KBM-7 (cell line): Measurements from ENCODE around the gene SLX4IP.
"Not testable (repeated sequence)": the region's sequence is repeated elsewhere in the genome, so short reads cannot be mapped to it uniquely, and the experiment has no call there.

Experiments
- DNase-seq: peaks from one replicate; pipeline ENCODE4 v3.0.0-alpha.2; 2015
- in situ Hi-C: fragments of 300-500 bp; cut with MboI; formaldehyde crosslinking; loops from 2 replicates; pipeline ENCODE4 v1.14.3; 2020; ENCODE audit warnings: low sequenced_read_pairs, low pct_unique_long_range_greater_than_20kb, mixed read lengths

The SLX4IP gene

GRCh38 chr20:10578607-10579006, 143.5 kb downstream of the SLX4IP start:
- in situ Hi-C loops = no loop called here
- DNase-seq = no peak

- in situ Hi-C loops = no loop called here
- DNase-seq = no peak
Measured at GRCh38 chr20:10579942-10580341, 144.8 kb downstream of the SLX4IP start.

GRCh38 chr20:10580700-10581099, 145.6 kb downstream of the SLX4IP start:
- in situ Hi-C loops = no loop called here
- no peak for DNase-seq

- no peak for DNase-seq
- in situ Hi-C loops = no loop called here
Measured at GRCh38 chr20:10581823-10582222, 146.7 kb downstream of the SLX4IP start.

GRCh38 chr20:10584371-10584770, 149.3 kb downstream of the SLX4IP start:
- DNase-seq = no peak
- in situ Hi-C loops = no loop called here

DNA sequence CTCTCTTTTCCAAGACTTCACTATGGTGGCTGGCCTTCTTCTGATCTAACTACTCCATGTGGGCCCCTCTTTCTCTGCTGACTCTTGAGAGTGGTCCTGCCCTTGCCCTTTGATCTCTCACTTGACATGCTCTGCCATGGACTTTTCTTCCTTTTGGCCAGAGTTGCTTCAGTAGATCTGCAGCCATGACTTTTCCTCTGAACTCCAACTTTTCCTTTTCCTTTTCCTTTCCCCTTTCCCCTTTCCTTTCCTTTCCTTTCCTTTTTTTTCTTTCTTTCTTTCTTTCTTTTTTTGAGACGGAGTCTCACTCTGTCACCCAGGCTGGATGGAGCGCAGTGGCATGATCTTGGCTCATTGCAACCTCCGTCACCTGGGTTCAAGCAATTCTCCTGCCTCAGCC, 150.2 kb downstream of the SLX4IP start:
- in situ Hi-C loops = no loop called here
- no peak for DNase-seq

GRCh38 chr20:10586296-10586695, 151.2 kb downstream of the SLX4IP start:
- in situ Hi-C loops = no loop called here
- DNase-seq = no peak

GRCh38 chr20:10590446-10590845, 155.3 kb downstream of the SLX4IP start:
- DNase-seq, in situ Hi-C loops: not testable (repeated sequence)

DNA sequence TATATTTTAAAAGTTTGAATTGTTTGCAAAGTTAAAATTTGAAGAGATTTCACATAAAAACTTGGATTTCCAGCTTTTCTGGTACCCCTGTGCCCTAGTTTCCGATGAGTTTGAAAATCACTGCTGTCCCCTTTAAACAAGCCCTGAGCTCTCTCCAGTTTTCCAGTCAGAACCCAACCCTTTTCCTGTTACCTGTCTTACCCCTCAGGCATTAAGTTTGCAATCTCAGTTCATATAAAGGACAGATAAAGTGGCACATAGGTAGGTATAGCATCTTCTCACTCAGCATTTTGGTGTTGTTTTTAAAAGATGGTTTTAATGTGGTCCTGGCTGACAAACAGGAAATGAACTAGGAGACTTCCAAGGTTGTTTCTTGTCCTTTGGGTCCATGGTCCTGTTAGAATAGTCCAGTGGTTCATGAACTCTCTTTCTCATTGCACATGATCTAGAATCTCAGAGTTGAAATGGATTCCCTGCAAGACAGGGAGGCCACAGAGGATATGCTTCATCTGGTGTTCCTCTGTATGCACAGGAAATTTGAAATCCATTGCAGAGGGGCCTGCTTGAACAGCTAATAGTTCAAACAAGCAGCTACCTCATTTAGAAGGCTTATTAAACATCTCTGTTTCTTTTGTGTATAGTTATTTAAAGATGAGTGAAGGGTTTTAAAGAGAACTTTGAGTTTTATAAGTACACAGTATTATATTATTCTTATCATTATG, 156.0 kb downstream of the SLX4IP start:
- in situ Hi-C loops = no loop called here
- DNase-seq = no peak

GRCh38 chr20:10591946-10592521, 156.9 kb downstream of the SLX4IP start:
- in situ Hi-C loops = no loop called here
- DNase-seq = no peak

- no peak for DNase-seq
- in situ Hi-C loops = no loop called here
Measured at GRCh38 chr20:10594296-10594868, 159.3 kb downstream of the SLX4IP start.

DNA sequence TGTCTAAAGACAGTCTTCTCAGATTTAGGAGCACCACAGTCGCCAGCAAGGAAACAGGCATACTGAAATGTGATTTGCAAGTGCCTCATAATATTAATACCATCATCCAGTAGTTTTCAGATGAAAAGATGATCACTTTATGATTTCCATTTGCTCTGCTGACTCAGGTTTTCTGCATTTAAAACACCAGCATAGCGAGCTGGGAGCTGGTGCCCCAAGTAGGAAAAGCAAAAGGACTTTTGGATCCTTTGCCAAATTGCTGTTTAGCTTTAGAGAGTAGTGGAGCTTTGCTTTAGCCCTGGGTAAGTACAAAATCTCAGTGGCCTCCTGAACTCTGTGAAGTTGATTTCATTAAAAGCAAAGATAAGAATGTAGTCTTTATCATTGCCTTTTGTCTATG, 160.2 kb downstream of the SLX4IP start:
- DNase-seq = no peak
- in situ Hi-C loops = no loop called here

GRCh38 chr20:10595985-10596384, 160.9 kb downstream of the SLX4IP start:
- no peak for DNase-seq
- in situ Hi-C loops = no loop called here

DNA sequence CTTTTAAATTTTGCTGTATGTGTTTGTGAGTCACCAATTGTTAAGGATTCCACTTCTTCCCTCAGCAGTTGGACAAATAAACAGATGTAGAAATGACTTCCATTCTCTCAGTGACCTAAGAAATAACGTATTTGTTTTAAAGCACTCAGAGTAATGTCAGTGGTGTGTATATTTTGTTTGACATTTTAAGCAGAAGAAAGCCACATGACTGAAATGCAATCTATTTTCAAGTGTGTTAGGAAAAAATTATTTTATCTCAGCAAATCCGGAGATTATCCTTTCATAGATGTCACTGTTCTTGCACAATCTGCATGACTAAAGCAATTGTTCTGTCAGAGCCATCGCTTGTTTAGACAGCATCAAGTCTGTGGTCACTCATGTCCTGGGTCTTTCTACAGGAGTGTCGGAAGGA, 161.6 kb downstream of the SLX4IP start:
- in situ Hi-C loops = no loop called here
- DNase-seq = no peak

- in situ Hi-C loops = no loop called here
- no peak for DNase-seq
Measured at GRCh38 chr20:10597637-10598036, 162.5 kb downstream of the SLX4IP start.

- in situ Hi-C loops = no loop called here
- no peak for DNase-seq
Measured at GRCh38 chr20:10602221-10602871, 167.2 kb downstream of the SLX4IP start.

- in situ Hi-C loops = no loop called here
- no peak for DNase-seq
Measured at GRCh38 chr20:10603378-10603777, 168.3 kb downstream of the SLX4IP start.

DNA sequence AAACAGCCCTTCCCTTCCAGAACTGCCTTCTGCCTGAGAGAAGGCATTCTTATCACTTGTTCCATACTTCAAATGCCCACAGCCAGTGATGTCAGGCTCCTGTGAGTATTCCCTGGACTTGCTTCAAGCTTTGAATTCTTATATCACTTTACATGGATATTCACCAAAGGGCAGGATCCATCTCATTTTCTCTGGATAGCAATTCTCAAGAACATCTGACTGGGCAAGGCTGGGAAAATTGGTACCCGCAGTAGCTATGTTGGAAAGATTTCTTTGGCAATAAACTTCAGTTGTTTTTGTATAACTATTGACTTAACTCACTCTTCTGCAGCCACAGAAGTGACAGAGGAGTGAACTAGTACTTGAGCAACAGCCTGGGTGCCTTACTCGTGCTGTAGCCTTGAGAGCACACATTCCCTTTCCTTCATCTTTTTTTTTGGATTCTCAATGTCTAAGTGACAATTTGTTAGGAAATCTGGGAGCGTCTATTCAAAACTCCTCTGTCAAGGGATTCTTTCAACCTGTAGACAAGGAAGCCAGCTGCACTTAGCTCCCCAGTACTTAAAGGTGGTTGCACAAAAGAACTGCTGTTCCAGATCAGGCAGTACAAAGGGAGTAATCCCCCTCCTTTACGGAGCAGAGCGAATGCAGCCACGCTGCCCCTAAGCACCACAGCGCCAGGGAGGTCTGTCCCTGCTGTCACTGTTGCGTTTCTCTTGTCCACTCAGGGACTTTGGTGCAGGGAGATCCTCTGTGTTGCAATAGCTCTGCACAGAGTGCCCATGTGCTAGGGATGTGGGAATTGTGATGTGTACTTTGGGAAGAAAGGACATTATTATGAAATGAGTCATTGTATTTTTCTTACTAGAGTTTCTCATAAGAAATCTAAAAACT, 169.1 kb downstream of the SLX4IP start:
- DNase-seq = no peak
- in situ Hi-C loops = no loop called here

DNA sequence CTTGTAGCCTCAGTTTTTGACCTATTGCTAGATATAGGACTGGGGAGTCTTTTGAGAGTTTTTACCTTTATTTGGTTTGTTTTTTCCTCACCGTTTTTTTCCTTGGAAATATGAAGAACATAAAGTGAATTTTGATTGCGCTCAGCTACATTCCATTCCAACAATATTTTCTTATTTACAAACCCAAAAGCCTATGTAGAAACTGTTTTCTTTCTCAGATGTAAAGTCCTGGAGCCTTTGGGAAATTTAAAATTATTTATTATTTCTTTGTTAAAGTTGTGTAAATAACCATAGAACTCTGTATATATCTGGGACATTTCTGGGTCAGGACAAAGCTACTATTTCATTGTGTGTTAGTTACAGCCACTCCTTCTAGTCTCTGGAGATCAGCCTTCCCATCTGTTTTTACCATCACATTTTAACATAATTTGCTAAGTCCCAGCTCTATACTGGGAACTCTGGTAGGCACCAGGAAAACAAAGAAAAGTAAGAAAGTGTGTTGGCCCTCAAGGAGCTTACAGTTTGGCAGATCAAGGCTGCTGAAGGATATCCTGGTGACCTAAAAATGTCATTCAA, 169.8 kb downstream of the SLX4IP start:
- DNase-seq = no peak
- in situ Hi-C loops = no loop called here
